ES-I3 (cell line): ENCODE measurements around the gene PARP12.

Experiments
- H3K36me3 ChIP-seq: 2 replicates; pipeline ENCODE4 v1.6.1; 2013; ENCODE audit warnings: mild to moderate bottlenecking, low read length, control low read depth, moderate library complexity; ENCODE audit not compliant: insufficient read depth
- H3K4me1 ChIP-seq: 2 replicates; pipeline ENCODE4 v1.6.1; 2013; ENCODE audit warnings: mild to moderate bottlenecking, control low read depth, low read length; ENCODE audit not compliant: insufficient read depth
- H3K9ac ChIP-seq: 2 replicates; pipeline ENCODE4 v1.6.1; 2013; ENCODE audit warnings: low read depth, mild to moderate bottlenecking, low read length, moderate library complexity
- H3K9me3 ChIP-seq: 2 replicates; pipeline ENCODE4 v1.6.1; 2013; ENCODE audit warnings: mild to moderate bottlenecking, low read length, moderate library complexity; ENCODE audit not compliant: control insufficient read depth, insufficient read depth

PARP12 gene

GRCh38 chr7:139974179-139974811, 88.5 kb downstream of the PARP12 start:
- H3K4me1 ChIP-seq: peaks cover 37% of the 10 kb centered on the region
- no peaks in the 10 kb centered on the region for H3K36me3 ChIP-seq
- no peaks in the 10 kb centered on the region for H3K9me3 ChIP-seq
- no peak overlapping the region for H3K9ac ChIP-seq
